ENCODE measurements around the gene CHST10.

CHST10 gene

GRCh38 chr2:100417711-100418124 lies 250 bp upstream of the CHST10 start:
- no peak for TF ChIP-seq SPI1 (IDR thresholded peaks at IDR 0.05; ENCODE audit: borderline replicate concordance, low read depth)
- no peak for TF ChIP-seq GABPA (IDR thresholded peaks at IDR 0.05; ENCODE audit: low read depth)
- no peak for TF ChIP-seq REST (IDR thresholded peaks at IDR 0.05; ENCODE audit: insufficient replicate concordance, low read depth)
- TF ChIP-seq CTCF (IDR thresholded peaks at IDR 0.05; ENCODE audit: insufficient read depth, low read length), result no peak
- no peak for TF ChIP-seq POLR2AphosphoS5 (IDR thresholded peaks at IDR 0.05; ENCODE audit: low read depth)
- Histone ChIP-seq H3K4me3 (replicated peaks; ENCODE audit: insufficient read depth, low read length) (peak overlapping the region; percentile 64), H3K27ac (replicated peaks) (no peak overlapping the region), H3K27me3 (ENCODE audit: insufficient read depth, poor library complexity, severe bottlenecking) (no peaks in the 10 kb centered on the region)
- DNase-seq (ENCODE audit: low read depth in 1 of 2, low spot score in 1 of 2), result no peak

GRCh38 chr2:100416397-100416934 lies 1.0 kb downstream of the CHST10 start:
- TF ChIP-seq CTCF (IDR thresholded peaks at IDR 0.05; ENCODE audit: insufficient read depth, low read length), result no peak
- TF ChIP-seq SPI1 (IDR thresholded peaks at IDR 0.05; ENCODE audit: borderline replicate concordance, low read depth), result no peak
- no peak for TF ChIP-seq POLR2AphosphoS5 (IDR thresholded peaks at IDR 0.05; ENCODE audit: low read depth)
- no peak for TF ChIP-seq REST (IDR thresholded peaks at IDR 0.05; ENCODE audit: insufficient replicate concordance, low read depth)
- TF ChIP-seq GABPA (IDR thresholded peaks at IDR 0.05; ENCODE audit: low read depth), result no peak
- no peak overlapping the region for H3K27ac ChIP-seq (replicated peaks)
- H3K27me3 ChIP-seq (ENCODE audit: insufficient read depth, poor library complexity, severe bottlenecking), result no peaks in the 10 kb centered on the region
- H3K4me3 ChIP-seq (replicated peaks; ENCODE audit: insufficient read depth, low read length), result peak overlapping the region; percentile 64
- DNase-seq (ENCODE audit: low read depth in 1 of 2, low spot score in 1 of 2), result no peak

- H3K4me3 ChIP-seq (replicated peaks; ENCODE audit: insufficient read depth, low read length), result no peak overlapping the region
- no peaks in the 10 kb centered on the region for H3K27me3 ChIP-seq (ENCODE audit: insufficient read depth, poor library complexity, severe bottlenecking)
- DNase-seq (ENCODE audit: low read depth in 1 of 2, low spot score in 1 of 2), result no peak
- H3K27ac ChIP-seq (replicated peaks), result no peak overlapping the region
- TF ChIP-seq REST (IDR thresholded peaks at IDR 0.05; ENCODE audit: insufficient replicate concordance, low read depth) (no peak), GABPA (IDR thresholded peaks at IDR 0.05; ENCODE audit: low read depth) (no peak), SPI1 (IDR thresholded peaks at IDR 0.05; ENCODE audit: borderline replicate concordance, low read depth) (no peak), CTCF (IDR thresholded peaks at IDR 0.05; ENCODE audit: insufficient read depth, low read length) (no peak), POLR2AphosphoS5 (IDR thresholded peaks at IDR 0.05; ENCODE audit: low read depth) (no peak)
These were observed 3.9 kb downstream of the CHST10 start for GRCh38 chr2:100413571-100413970.
